Ovary (tissue), 3 donors: ENCODE results near the gene SHISA7.

Experiments
- CTCF ChIP-seq, 3 donors: fragments of 450-650 bp in 2 of 3; fragments of 200-600 bp in 1 of 3; IDR thresholded peaks; one replicate each; pipeline versions ENCODE4 v1.5.1 to v1.8.0; 2016 to 2022; ENCODE audit warnings: antibody characterized with exemption in 3 of 3, mild to moderate bottlenecking in 1 of 3
- POLR2A ChIP-seq: fragments of 450-650 bp; IDR thresholded peaks from one replicate; pipeline ENCODE4 v1.6.1; 2017; ENCODE audit warnings: antibody characterized with exemption, mild to moderate bottlenecking, moderate library complexity
- donor health status: DM: no; HTN: no; CAD: no.

GRCh38 chr19:55489711-55490477 is 46.8 kb upstream of the SHISA7 start:
- TF ChIP-seq CTCF (IDR thresholded peaks at IDR 0.05) = no peak
- TF ChIP-seq POLR2A = no peak
